IMR-90 (cell line): ENCODE measurements around the gene PTPRU. TPM values are rescaled to one million over a fixed set of nuclear protein-coding genes. Genes with fewer than 3 reads are reported as not detected.

ENCODE experiments used
- CEBPB ChIP-seq: IDR thresholded peaks from 2 replicates; pipeline ENCODE4 v1.6.1; 2012; ENCODE audit warnings: low read depth, low read length, improper control_type of control experiment
- CHD1 ChIP-seq: IDR thresholded peaks from 2 replicates; pipeline ENCODE4 v1.6.1; 2012; ENCODE audit warnings: low read depth, low read length, improper control_type of control experiment
- CTCF ChIP-seq: conservative IDR thresholded peaks from 2 replicates; pipeline ENCODE4 v1.5.1; 2012; ENCODE audit warnings: mild to moderate bottlenecking, low read depth, low read length, improper control_type of control experiment
- MAFK ChIP-seq: IDR thresholded peaks from 2 replicates; pipeline ENCODE4 v1.6.1; 2012; ENCODE audit warnings: low read depth, low read length, improper control_type of control experiment
- RCOR1 ChIP-seq: IDR thresholded peaks from 2 replicates; pipeline ENCODE4 v1.6.1; 2012; ENCODE audit warnings: mild to moderate bottlenecking, low read length, improper control_type of control experiment; ENCODE audit not compliant: insufficient replicate concordance
- polyA plus RNA-seq, 3 experiments: library from polyadenylated mRNA; depleted of rRNA; stranded (reverse); fragments of >200 nt; gene quantifications; 2 replicates each; pipeline ENCODE4 v1.2.3, GENCODE V29; 2012; ENCODE audit warnings: low replicate concordance in 1 of 3
- total RNA-seq: library from RNA; depleted of rRNA; stranded (reverse); fragments of >200 nt; gene quantifications from 2 replicates; pipeline ENCODE4 v1.2.3, GENCODE V29; 2012

The PTPRU gene
- total and polyA plus RNA-seq, 2 of the 4 experiments (the other 2 are of a cell fraction), result 7.0 to 10.7 TPM

DNA sequence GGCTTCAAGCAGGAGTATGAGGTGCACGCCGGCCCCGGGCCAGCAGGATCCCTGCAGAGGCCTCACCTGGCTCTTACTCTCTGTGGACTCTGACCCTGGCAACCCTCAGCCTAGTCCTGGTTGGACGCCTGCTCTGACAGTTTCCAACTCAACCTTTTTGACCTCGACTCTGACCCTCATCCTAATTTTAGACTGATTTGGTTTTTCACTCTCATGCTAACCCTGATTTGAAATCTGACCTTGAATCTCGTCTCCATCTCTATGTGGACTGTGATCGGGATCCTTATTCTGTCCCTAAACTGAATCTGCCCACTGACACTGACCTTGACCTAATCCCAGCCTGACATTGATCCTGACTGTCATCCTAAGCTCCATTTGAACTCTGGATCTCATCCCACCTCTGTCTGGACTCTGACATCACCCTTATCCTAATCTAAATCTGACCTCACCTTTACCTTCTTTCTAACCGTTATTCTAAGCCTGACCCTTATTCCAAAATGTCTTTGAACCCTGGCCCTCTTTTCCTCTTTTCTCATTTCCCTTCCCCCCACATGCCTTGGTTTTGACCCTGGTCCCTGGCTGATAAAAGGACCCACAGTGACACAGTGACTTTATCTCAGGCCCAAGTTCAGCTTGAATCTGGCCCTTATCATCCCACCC lies 67.8 kb downstream of the PTPRU start (continued):
- no peak for TF ChIP-seq CTCF
- TF ChIP-seq CEBPB, result no peak
- no peak for TF ChIP-seq RCOR1
- TF ChIP-seq CHD1, result no peak
- no peak for TF ChIP-seq MAFK
